ENCODE measurements around the gene FOXG1.

- TF ChIP-seq CTCF (IDR thresholded peaks at IDR 0.05 in 8 of 11, conservative IDR thresholded peaks at IDR 0.05 in 3 of 11) (no peak), POLR2AphosphoS5 (IDR thresholded peaks at IDR 0.05) (no peak)
Measured at GRCh38 chr14:28756269-28756883, 10.2 kb upstream of the FOXG1 start.
